Tibial artery (tissue), 4 donors: ENCODE results near the gene PI16.

Source experiments
- DNase-seq, 2 donors: peaks; one replicate each; pipeline ENCODE4 v3.0.0-alpha.2; 2019
- H3K27ac ChIP-seq, 2 donors: fragments of 200-600 bp; sonication (generic) in 1 of 2; 1 replicate in 1 of 2; 2 replicates in 1 of 2; pipeline ENCODE4 v1.5.1; 2018 to 2019; ENCODE audit warnings: mild to moderate bottlenecking in 1 of 2
- H3K27me3 ChIP-seq, 2 donors: fragments of 200-600 bp; sonication (generic) in 1 of 2; one replicate each; pipeline versions ENCODE4 v1.5.1 to v1.6.0; 2016 to 2019
- H3K36me3 ChIP-seq, 3 donors: fragments of 200-600 bp; sonication (generic) in 2 of 3; one replicate each; pipeline ENCODE4 v1.5.1; 2016 to 2019; ENCODE audit warnings: mild to moderate bottlenecking in 2 of 3
- H3K4me1 ChIP-seq, 4 donors: fragments of 200-600 bp; sonication (generic) in 2 of 4; 1 replicate in 3 of 4; 2 replicates in 1 of 4; pipeline ENCODE4 v1.5.1; 2016 to 2019
- H3K4me3 ChIP-seq, 2 donors: fragments of 200-600 bp; sonication (generic) in 1 of 2; 1 replicate in 1 of 2; 2 replicates in 1 of 2; pipeline ENCODE4 v1.5.1; 2018 to 2019; ENCODE audit warnings: mild to moderate bottlenecking in 2 of 2
- H3K9me3 ChIP-seq, 3 donors: fragments of 200-600 bp; sonication (generic) in 1 of 3; one replicate each; pipeline ENCODE4 v1.5.1; 2016 to 2019
- intact Hi-C: fragments of 100-400 bp; cut with DNase I; formaldehyde crosslinking; loops from one replicate; pipeline ENCODE4 v1.15.0; 2023; ENCODE audit warnings: low total_unique reads
- TF ChIP-seq, protein P1 (sequence below), 2 experiments: fragments of 200-600 bp in 1 of 2; fragments of 450-650 bp in 1 of 2; IDR thresholded peaks; one replicate each; pipeline ENCODE4 v1.5.1; 2017 to 2019; ENCODE audit warnings: antibody characterized with exemption in 2 of 2, mild to moderate bottlenecking in 1 of 2, moderate library complexity in 1 of 2

PI16 gene

DNA sequence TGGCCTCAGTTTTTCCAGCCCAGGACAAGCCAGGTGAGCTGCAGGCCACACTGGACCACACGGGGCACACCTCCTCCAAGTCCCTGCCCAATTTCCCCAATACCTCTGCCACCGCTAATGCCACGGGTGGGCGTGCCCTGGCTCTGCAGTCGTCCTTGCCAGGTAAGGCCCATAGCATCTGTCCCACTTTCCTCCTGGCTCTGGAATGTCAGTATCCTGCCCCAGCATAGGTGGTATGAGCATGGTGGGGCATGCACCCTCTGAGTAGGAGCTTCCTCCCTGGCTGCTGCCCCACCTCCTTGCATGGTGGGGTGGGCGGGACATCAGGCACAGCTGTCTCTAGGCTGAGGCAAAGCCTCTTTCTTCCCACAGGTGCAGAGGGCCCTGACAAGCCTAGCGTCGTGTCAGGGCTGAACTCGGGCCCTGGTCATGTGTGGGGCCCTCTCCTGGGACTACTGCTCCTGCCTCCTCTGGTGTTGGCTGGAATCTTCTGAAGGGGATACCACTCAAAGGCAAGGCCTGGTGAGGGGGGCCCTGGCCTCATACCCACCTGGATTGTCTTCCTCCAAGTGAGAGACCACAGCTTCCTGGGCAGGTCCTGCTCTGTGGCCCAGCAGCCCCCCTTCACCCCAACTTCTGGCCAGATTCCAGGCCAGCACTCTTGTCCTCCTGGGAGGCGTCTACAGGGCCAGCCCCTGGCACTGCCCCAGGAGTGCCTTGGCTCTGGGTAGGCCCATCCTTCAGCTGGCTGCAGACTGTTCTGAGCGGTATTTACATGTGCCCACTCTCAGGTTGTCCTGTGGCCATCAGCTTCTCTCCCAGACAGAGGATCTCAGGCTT, 9.1 kb downstream of the PI16 start:
- Histone ChIP-seq H3K36me3 (peaks cover 16 to 27% (median 24%) of the 10 kb centered on the region in 3 donors), H3K27ac (no peak overlapping the region), H3K4me1 (peaks cover 0 to 20% (median 2%) of the 10 kb centered on the region in 4 donors), H3K9me3 (no peaks in the 10 kb centered on the region), H3K27me3 (no peaks in the 10 kb centered on the region), H3K4me3 (no peak overlapping the region)
- intact Hi-C loops, result no loop called here
- DNase-seq, result peak in 1 of 2 donors; percentile 70
- TF ChIP-seq, protein P1, sequence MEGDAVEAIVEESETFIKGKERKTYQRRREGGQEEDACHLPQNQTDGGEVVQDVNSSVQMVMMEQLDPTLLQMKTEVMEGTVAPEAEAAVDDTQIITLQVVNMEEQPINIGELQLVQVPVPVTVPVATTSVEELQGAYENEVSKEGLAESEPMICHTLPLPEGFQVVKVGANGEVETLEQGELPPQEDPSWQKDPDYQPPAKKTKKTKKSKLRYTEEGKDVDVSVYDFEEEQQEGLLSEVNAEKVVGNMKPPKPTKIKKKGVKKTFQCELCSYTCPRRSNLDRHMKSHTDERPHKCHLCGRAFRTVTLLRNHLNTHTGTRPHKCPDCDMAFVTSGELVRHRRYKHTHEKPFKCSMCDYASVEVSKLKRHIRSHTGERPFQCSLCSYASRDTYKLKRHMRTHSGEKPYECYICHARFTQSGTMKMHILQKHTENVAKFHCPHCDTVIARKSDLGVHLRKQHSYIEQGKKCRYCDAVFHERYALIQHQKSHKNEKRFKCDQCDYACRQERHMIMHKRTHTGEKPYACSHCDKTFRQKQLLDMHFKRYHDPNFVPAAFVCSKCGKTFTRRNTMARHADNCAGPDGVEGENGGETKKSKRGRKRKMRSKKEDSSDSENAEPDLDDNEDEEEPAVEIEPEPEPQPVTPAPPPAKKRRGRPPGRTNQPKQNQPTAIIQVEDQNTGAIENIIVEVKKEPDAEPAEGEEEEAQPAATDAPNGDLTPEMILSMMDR (IDR thresholded peaks at IDR 0.05), result no peak

DNA sequence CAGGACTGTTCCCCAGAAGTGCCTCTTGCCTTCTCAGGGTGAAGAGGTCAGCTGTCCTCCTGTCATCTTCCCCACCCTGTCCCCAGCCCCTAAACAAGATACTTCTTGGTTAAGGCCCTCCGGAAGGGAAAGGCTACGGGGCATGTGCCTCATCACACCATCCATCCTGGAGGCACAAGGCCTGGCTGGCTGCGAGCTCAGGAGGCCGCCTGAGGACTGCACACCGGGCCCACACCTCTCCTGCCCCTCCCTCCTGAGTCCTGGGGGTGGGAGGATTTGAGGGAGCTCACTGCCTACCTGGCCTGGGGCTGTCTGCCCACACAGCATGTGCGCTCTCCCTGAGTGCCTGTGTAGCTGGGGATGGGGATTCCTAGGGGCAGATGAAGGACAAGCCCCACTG, 9.8 kb downstream of the PI16 start:
- Histone ChIP-seq H3K4me3 (no peak overlapping the region), H3K4me1 (peaks cover 0 to 20% (median 2%) of the 10 kb centered on the region in 4 donors), H3K27me3 (no peaks in the 10 kb centered on the region), H3K27ac (no peak overlapping the region), H3K9me3 (no peaks in the 10 kb centered on the region), H3K36me3 (peaks cover 23 to 34% (median 31%) of the 10 kb centered on the region in 3 donors)
- DNase-seq, result peak in 1 of 2 donors; percentile 60
- intact Hi-C loops, result no loop called here
- TF ChIP-seq, protein P1 (IDR thresholded peaks at IDR 0.05), result no peak

DNA sequence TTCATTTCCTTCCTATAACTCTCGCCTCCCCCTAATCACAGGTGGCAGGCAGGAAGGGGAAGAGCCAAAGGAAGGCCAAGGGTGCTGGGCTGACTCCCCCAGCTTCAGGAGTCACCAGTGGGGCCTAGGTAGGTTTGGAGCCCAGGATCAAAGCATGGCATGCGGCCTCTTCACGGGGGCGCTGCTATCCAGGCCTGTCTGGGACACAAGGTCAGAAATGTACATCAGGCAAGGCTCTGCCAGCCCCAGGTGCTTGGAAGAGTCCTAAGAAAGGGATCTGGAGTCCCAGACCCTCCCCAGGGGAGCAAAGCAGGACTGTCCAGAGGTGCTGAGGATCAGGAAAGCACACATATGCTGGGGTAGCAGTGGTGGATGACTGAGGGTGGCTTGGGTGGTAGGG, 10.4 kb downstream of the PI16 start:
- DNase-seq, result peak in 1 of 2 donors; percentile 45
- Histone ChIP-seq H3K4me3 (no peak overlapping the region), H3K9me3 (no peaks in the 10 kb centered on the region), H3K27me3 (no peaks in the 10 kb centered on the region), H3K27ac (no peak overlapping the region), H3K4me1 (peaks cover 0 to 20% (median 2%) of the 10 kb centered on the region in 4 donors), H3K36me3 (peaks cover 28 to 40% (median 37%) of the 10 kb centered on the region in 3 donors)
- intact Hi-C loops, result no loop called here
- TF ChIP-seq, protein P1 (IDR thresholded peaks at IDR 0.05), result no peak

DNA sequence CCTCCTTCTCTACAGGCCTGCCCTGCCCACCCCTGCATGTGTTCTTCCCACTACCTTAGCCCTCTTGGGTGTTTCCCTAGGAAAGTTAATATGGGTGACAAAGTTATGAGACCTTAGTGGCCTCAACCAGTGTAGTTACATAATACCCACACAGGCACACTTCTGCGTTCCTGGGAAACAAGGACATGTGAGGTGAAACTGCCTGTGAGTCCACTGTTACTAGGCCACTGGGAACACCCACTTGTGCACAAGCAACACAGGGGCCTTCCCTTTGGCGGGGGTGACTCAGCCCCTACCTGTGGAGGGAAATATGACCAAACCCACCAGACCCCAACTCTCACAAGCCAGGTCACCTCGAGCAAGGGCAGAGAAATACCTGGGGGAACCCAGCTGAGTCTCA, 12.8 kb downstream of the PI16 start:
- peaks cover 0 to 15% (median 2%) of the 10 kb centered on the region in 4 donors for H3K4me1 ChIP-seq
- no peak overlapping the region for H3K4me3 ChIP-seq
- H3K36me3 ChIP-seq, result peaks cover 52 to 63% (median 61%) of the 10 kb centered on the region in 3 donors
- intact Hi-C loops, result no loop called here
- H3K9me3 ChIP-seq, result no peaks in the 10 kb centered on the region
- TF ChIP-seq, protein P1 (IDR thresholded peaks at IDR 0.05), result no peak
- no peaks in the 10 kb centered on the region for H3K27me3 ChIP-seq
- H3K27ac ChIP-seq, result no peak overlapping the region
- peak in 1 of 2 donors; percentile 51 for DNase-seq

DNA sequence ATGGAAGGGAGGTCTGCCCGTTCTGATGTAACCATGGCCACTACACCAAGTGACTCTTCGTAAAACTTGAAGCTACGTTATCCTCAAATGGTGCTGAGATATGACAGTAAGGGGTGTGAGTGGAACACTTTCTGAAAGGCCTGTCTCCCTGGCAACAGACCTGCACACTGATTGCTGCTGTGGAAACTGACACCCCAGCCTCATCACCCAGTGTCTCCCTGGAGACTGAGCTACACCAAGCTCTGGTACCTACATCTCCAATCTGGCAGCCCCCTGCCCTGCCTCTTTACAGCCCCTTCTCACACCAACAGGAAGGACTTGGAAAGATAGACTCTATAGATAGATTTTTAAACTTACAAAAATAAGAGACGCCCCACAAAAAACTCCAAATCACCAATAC, 13.2 kb downstream of the PI16 start:
- intact Hi-C loops, result no loop called here
- H3K4me1 ChIP-seq, result peaks cover 0 to 15% (median 2%) of the 10 kb centered on the region in 4 donors
- TF ChIP-seq, protein P1 (IDR thresholded peaks at IDR 0.05), result no peak

More for the DNA sequence above, 13.2 kb downstream of the PI16 start:
- peak in 1 of 2 donors; percentile 24 for DNase-seq
- Histone ChIP-seq H3K4me3 (no peak overlapping the region), H3K36me3 (peaks cover 57 to 67% (median 65%) of the 10 kb centered on the region in 3 donors), H3K27me3 (no peaks in the 10 kb centered on the region), H3K9me3 (no peaks in the 10 kb centered on the region), H3K27ac (no peak overlapping the region)
